ENCODE data around the gene ZNF584. TPM values are rescaled to one million over a fixed set of nuclear protein-coding genes. Genes with fewer than 3 reads are reported as not detected.

Gene ZNF584
- polyA plus RNA-seq, 1 donor from 2014 or later, result 29.6 TPM

DNA sequence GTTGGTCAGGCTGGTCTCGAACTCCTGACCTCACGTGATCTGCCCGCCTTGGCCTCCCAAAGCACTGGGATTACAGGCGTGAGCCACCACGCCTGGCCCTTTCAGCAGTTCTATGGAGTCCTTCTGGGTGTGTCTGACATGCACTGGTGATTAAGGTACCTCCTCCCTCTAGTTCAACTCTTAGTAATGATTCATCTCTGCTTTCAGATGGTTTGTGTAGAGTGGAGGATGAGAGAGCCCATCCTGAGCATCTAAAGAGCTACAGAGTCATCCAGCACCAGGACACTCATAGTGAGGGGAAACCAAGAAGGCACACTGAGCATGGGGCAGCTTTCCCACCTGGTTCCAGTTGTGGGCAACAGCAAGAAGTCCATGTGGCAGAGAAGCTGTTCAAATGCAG lies 8.2 kb downstream of the ZNF584 start:
- TF ChIP-seq, protein P1, sequence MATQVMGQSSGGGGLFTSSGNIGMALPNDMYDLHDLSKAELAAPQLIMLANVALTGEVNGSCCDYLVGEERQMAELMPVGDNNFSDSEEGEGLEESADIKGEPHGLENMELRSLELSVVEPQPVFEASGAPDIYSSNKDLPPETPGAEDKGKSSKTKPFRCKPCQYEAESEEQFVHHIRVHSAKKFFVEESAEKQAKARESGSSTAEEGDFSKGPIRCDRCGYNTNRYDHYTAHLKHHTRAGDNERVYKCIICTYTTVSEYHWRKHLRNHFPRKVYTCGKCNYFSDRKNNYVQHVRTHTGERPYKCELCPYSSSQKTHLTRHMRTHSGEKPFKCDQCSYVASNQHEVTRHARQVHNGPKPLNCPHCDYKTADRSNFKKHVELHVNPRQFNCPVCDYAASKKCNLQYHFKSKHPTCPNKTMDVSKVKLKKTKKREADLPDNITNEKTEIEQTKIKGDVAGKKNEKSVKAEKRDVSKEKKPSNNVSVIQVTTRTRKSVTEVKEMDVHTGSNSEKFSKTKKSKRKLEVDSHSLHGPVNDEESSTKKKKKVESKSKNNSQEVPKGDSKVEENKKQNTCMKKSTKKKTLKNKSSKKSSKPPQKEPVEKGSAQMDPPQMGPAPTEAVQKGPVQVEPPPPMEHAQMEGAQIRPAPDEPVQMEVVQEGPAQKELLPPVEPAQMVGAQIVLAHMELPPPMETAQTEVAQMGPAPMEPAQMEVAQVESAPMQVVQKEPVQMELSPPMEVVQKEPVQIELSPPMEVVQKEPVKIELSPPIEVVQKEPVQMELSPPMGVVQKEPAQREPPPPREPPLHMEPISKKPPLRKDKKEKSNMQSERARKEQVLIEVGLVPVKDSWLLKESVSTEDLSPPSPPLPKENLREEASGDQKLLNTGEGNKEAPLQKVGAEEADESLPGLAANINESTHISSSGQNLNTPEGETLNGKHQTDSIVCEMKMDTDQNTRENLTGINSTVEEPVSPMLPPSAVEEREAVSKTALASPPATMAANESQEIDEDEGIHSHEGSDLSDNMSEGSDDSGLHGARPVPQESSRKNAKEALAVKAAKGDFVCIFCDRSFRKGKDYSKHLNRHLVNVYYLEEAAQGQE (IDR thresholded peaks at IDR 0.05; ENCODE audit: borderline replicate concordance), result no peak
- TF ChIP-seq RAD21 (conservative IDR thresholded peaks at IDR 0.05), result no peak
- no peak for TF ChIP-seq TAF1 (IDR thresholded peaks at IDR 0.05; ENCODE audit: low read depth)
- TF ChIP-seq EP300 (conservative IDR thresholded peaks at IDR 0.05; ENCODE audit: poor library complexity, severe bottlenecking), result no peak
- TF ChIP-seq SMC3 (conservative IDR thresholded peaks at IDR 0.05; ENCODE audit: poor library complexity), result no peak
- no peak for TF ChIP-seq POLR2AphosphoS5 (IDR thresholded peaks at IDR 0.05)
- no peak for TF ChIP-seq MXI1 (conservative IDR thresholded peaks at IDR 0.05; ENCODE audit: poor library complexity, severe bottlenecking)
- TF ChIP-seq EZH2 (IDR thresholded peaks at IDR 0.05; ENCODE audit: borderline replicate concordance, insufficient read depth, low read length, poor library complexity, severe bottlenecking), result no peak
- TF ChIP-seq, protein P2, sequence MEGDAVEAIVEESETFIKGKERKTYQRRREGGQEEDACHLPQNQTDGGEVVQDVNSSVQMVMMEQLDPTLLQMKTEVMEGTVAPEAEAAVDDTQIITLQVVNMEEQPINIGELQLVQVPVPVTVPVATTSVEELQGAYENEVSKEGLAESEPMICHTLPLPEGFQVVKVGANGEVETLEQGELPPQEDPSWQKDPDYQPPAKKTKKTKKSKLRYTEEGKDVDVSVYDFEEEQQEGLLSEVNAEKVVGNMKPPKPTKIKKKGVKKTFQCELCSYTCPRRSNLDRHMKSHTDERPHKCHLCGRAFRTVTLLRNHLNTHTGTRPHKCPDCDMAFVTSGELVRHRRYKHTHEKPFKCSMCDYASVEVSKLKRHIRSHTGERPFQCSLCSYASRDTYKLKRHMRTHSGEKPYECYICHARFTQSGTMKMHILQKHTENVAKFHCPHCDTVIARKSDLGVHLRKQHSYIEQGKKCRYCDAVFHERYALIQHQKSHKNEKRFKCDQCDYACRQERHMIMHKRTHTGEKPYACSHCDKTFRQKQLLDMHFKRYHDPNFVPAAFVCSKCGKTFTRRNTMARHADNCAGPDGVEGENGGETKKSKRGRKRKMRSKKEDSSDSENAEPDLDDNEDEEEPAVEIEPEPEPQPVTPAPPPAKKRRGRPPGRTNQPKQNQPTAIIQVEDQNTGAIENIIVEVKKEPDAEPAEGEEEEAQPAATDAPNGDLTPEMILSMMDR (IDR thresholded peaks at IDR 0.05; ENCODE audit: poor library complexity, severe bottlenecking), result no peak
- Histone ChIP-seq H3K27ac (ENCODE audit: low read length) (no peak overlapping the region), H3K36me3 (ENCODE audit: insufficient read depth, low read length) (peaks cover 4% of the 10 kb centered on the region)

DNA sequence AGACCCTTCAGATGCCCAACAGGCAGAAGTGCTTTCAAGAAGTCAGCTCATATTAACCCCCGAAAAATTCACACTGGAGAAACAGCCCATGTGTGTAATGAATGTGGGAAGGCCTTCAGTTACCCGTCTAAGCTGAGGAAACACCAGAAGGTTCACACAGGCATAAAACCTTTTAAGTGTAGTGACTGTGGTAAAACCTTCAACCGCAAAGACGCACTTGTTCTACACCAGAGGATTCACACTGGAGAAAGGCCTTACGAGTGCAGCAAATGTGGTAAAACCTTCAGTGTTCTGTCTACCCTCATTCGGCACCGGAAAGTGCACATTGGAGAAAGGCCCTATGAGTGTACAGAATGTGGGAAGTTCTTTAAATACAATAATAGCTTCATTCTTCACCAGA lies 8.6 kb downstream of the ZNF584 start:
- Histone ChIP-seq H3K36me3 (ENCODE audit: insufficient read depth, low read length) (peaks cover 4% of the 10 kb centered on the region), H3K9me2 (ENCODE audit: insufficient read depth, low read length) (no peaks in the 10 kb centered on the region), H3K27me3 (ENCODE audit: insufficient read depth, low read depth, low read length) (no peaks in the 10 kb centered on the region), H3K4me2 (ENCODE audit: low read length) (no peak overlapping the region), H4K20me1 (ENCODE audit: insufficient read depth) (no peaks in the 10 kb centered on the region), H3K79me2 (replicated peaks; ENCODE audit: insufficient read depth, low read length) (no peaks in the 10 kb centered on the region), H3K9ac (ENCODE audit: low read length) (no peak overlapping the region), H3F3A (ENCODE audit: insufficient read depth, low read length, poor library complexity, severe bottlenecking) (no peaks in the 10 kb centered on the region), H3K4me3 (ENCODE audit: low read length) (no peak overlapping the region), H3K9me3 (ENCODE audit: low read length) (no peaks in the 10 kb centered on the region), H2AFZ (ENCODE audit: low read depth, low read length) (no peak overlapping the region), H3K27ac (ENCODE audit: low read length) (no peak overlapping the region)
- TF ChIP-seq, protein P2 (IDR thresholded peaks at IDR 0.05; ENCODE audit: poor library complexity, severe bottlenecking), result no peak
- TF ChIP-seq, protein P1 (IDR thresholded peaks at IDR 0.05; ENCODE audit: borderline replicate concordance), result no peak
- TF ChIP-seq RAD21 (conservative IDR thresholded peaks at IDR 0.05) (no peak), EZH2 (IDR thresholded peaks at IDR 0.05; ENCODE audit: borderline replicate concordance, insufficient read depth, low read length, poor library complexity, severe bottlenecking) (no peak), MXI1 (conservative IDR thresholded peaks at IDR 0.05; ENCODE audit: poor library complexity, severe bottlenecking) (no peak), POLR2AphosphoS5 (IDR thresholded peaks at IDR 0.05) (no peak), TAF1 (IDR thresholded peaks at IDR 0.05; ENCODE audit: low read depth) (no peak), SMC3 (conservative IDR thresholded peaks at IDR 0.05; ENCODE audit: poor library complexity) (no peak), EP300 (conservative IDR thresholded peaks at IDR 0.05; ENCODE audit: poor library complexity, severe bottlenecking) (no peak)

More for the DNA sequence above, 8.2 kb downstream of the ZNF584 start:
- Histone ChIP-seq H3K9ac (ENCODE audit: low read length) (no peak overlapping the region), H3K9me2 (ENCODE audit: insufficient read depth, low read length) (no peaks in the 10 kb centered on the region), H2AFZ (ENCODE audit: low read depth, low read length) (no peak overlapping the region), H3K4me3 (ENCODE audit: low read length) (no peak overlapping the region), H3K4me2 (ENCODE audit: low read length) (no peak overlapping the region), H3K27me3 (ENCODE audit: insufficient read depth, low read depth, low read length) (no peaks in the 10 kb centered on the region), H3K9me3 (ENCODE audit: low read length) (no peaks in the 10 kb centered on the region), H4K20me1 (ENCODE audit: insufficient read depth) (no peaks in the 10 kb centered on the region), H3K79me2 (replicated peaks; ENCODE audit: insufficient read depth, low read length) (no peaks in the 10 kb centered on the region), H3F3A (ENCODE audit: insufficient read depth, low read length, poor library complexity, severe bottlenecking) (no peaks in the 10 kb centered on the region)

All from neural cell (in vitro differentiated cells).